Activated gamma-delta T cell (primary cell): Measurements from ENCODE around the gene IRAK2.

Experiments used
- DNase-seq: peaks from one replicate; lab custom pipeline; 2025; lab: John Stamatoyannopoulos, UW

Gene IRAK2

DNA sequence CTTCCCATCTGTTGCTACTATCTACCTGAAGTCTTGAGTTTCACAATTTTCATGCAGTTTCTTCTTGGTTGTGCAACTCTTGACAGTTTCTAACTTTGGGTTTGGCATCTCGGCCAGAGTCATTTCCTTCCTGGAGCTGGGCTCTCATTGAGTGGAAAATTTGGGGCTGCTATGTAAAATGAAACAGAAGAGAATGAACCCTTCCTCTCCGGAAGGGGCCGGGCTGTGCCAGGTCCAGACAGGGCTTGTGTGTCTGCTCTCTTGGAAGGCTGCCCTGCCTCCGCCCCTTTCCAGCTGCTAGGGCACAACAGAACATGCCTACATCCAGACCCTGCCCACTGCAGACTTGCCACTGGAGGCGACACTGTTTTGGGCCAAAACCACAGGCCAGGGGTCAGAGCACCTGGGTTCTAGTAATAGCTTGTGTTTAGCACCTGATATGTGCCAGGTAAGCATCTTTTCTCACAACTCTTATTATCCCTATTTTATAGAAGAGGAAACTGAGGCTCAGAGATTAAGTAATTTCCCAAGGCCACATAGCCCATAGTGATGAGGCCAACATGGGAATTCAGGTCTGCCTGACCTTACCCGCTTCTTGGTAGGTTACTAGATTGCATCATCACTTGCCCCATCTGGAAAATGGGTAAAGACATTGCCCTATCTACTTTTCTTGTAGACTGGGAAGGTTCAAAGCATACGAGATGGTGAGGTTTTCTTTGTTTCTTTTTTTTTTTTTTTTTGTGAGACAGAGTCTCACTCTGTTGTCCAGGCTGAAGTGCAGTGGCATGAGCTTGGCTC, 25.0 kb downstream of the IRAK2 start:
- peak; percentile 31 for DNase-seq

DNA sequence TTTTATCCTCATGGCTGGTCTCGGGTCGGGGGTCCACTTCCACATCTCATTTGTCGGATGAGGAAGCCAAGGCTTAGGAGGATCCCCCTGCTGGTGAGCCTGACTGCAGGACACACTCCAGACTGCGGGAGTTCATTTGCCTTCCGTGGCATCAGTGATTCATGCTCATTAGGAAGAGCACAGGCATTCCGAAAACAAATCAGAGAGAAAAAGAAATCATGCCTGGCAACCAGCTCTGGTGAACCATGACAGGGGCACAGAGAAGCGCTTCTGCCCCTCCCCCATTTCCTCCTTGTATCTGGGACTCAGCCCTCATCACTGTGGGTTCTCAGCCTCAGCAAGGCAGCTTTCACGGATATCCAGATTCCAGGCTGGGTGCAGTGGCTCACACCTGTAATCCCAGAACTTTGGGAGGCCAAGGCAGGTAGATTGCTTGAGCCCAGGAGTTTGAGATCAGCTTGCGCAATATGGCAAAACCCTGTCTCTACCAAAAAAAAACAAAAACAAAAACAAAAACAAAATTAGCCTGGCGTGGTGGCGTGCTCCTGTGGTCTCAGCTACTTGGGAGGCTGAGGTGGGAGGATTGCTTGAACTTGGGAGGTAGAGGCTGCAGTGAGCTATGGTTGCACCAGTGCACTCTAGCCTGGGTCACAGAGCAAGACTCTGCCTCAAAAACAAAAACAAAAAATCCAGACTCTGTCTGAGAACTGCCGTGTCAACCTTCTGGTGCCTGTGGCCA, 28.4 kb downstream of the IRAK2 start:
- DNase-seq: no peak

DNA sequence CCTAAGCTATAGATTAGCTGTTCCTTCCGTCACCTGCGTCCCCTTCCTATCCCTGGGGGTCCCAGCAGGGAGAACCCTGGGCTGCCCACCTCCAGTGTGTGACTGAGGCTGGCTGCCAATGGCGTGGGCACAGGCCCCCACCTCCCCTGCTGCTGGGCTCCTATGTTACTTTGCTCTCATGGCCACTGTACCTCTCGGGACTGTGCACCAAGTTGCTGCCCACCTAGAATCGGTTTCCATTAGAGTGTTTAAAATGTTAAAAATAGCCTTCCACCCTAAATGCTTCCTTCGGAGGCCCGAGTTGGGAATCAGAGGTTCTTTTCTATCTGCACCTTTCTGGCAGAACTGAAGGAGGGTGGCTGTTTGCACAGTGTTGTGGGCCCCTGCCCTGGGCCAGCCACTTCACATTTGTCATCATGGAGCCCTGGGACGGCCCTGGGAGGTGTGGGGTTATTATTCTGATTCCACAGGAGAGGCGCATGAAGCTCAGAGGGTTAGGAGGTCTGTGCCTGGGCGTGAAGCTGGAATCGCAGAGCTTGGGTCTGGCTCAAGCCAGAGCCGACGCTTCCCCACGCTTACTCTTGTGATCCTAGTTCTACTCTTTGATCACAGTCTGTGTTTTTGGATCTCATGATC, 29.1 kb downstream of the IRAK2 start:
- DNase-seq: no peak

DNA sequence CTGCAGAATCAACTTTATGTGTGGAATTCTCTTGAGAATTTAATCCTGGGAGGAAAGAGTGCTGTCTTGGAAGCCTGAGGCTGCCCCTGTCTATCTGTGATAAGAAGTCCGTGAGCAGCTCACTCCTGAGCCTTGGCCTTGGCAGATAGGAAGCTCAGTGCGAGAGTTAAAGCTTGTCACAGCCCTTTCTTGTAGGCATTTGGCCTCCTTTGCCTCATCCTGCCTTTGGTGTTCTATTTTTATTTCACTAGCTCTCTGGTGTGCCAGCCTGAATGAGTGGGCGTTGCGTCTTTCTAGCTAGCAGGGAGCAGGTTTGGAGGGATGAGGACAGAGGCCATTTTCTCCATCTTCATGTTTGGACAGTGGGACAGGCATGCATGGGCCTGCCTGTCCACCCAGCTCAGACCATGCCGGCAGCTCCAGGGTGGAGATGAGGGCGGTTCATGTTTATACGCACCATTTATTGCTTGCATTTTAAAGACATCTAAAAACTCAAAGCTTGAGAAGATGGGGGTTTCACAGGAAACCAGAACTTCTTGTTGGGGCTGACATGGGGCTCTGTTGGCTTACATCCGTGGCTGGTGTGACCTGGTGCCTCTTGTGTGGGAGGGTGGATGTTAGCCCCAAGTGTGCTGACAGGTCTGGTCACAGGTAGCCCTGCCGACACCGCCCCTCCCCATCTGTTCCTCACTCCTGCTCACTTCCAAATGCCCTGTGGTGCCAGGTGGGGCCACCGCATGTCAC, 29.8 kb downstream of the IRAK2 start:
- peak; percentile 19 for DNase-seq

DNA sequence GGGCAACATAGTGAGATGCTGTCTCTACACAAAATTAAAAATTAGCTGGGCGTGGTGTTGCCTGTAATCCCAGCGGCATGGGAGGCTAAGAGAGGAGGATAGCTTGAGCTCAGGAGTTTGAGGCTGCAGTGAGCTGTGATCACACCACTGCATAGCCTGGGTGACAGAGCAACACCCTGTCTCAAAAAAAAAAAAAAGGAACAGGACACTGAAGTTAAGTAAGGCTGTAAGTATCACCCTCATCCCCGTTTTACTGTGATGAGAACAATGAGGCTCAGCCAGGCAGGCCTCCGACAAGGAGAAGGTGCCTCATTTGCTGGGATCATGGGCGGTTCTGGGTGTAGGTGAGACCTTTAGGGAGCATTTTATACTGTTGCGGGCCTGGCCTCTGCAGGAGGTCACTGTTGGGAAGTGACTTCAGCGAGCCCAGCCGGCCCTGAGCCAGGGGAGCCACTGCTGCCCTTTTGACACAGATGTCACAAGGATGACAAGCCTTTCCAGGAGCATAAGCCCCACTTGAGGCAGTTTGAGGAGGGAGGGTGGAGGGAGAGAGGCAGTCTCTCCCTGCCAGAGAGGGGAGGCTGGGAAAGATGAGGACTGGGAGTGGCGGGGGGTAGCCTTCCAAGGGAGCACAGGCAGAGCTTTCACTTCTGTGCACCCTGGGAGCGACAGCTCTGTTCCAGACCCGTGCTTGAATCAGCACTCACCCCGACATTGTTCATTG, 30.8 kb downstream of the IRAK2 start:
- no peak for DNase-seq

DNA sequence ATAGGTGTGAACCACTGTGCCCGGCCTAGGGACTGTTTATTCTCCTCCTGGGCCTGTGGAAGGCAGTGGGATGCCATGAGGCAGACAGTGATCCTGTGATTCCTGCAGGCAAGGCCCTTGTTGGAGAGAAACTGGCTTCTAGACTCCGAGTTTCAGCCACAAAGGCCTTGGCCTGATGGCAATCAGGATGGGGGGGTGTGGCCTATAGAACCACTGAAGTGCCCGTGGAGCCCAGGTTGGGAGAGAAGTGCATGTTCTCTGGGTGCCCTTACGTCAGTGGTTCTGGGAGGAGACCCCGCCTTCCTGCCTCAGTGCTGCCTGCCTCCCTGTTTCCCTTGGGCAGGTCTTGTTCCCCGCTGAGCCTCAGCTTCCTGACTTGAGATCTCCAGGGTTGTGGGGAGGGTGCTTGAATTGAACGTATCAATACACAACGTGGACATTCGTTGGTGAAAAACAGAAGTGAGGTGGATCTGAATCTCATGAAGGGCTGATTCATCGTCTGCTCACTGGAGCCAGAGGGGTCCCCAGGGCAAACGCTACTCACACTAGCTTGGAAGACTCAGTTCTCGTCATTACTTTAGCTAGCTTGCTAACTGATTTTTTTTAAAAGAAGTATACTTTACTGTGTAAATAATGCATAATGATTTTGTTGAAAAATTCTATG, 31.8 kb downstream of the IRAK2 start:
- DNase-seq: no peak

DNA sequence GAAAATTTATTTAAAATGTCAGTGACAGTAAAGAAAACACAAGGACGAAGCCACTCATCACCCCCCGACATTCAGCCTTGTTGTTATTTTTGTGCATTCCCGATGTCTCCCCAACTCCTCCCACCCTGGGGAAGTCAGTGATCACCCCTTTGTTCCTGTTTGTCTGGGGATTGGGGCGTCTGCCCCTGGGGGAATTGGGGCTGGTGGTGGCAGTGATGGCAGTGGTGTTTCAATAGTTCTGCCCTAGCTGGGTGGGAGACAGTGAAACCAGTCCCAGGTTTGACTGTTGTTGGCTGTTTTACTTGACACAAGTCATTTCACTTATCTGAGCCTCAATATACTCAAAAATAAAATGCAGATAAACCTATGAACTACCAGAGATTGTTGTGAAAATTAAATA, 33.5 kb downstream of the IRAK2 start:
- DNase-seq: no peak

DNA sequence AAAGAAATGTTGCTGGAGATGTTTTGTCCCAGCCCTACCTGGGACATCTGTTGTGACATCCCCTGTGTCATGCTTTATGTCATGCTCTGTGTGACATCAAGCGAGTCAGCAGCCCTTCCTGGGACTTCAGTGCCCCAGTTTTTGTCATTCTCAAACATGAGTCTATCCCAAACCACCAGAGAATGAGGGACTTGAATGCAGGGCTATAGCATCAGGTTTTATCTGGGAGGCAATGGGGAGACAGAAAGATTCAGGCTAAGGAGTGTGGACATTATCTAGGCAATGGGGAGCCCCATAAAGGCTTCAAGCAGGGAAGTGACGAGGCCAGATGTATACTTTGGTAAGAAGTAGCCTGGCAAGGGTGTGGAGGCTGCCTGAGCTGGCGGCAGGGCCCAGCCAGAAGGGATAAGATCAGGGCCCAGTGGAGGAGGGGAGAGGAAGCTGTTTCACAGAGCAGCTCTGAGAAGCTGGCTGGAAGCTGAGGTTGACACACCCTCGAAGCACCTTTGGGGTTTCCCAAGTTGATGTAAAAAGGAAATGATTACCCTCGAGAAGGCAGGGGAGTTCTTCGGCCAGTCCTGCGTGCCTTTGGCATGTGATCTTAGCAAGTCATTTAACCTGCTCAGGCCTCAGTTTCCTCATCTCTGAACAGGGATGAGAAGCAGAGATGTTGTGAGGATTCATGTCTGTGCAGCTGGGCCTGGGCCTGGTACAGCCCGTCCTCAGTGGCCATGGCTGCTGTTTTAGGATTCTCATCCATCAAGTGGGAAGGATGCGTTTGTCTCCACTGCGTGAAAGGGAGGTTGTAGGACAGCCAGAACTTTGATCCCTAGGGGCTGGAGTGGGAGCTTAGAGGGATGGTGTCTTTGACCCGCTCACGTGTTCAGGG, 34.3 kb downstream of the IRAK2 start:
- DNase-seq: peak; percentile 19

DNA sequence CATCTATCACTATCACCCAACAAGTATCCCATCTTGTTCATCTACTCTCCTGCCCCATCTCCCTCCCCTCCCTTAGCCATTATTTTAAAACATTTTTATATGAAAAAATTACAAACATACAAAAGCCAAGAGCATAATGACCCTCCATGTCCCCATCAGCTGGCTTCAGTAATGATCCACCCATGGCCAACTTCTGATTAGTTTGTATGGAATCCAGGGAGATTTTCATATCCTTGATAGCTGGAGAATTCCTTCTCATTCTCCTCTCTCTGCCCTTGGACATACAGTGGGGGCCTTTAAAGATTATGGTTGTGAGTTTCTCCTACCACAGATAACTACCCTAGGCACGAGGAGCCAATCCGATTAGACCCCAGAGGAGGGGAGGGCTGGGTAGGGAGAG, 40.2 kb downstream of the IRAK2 start:
- no peak for DNase-seq

DNA sequence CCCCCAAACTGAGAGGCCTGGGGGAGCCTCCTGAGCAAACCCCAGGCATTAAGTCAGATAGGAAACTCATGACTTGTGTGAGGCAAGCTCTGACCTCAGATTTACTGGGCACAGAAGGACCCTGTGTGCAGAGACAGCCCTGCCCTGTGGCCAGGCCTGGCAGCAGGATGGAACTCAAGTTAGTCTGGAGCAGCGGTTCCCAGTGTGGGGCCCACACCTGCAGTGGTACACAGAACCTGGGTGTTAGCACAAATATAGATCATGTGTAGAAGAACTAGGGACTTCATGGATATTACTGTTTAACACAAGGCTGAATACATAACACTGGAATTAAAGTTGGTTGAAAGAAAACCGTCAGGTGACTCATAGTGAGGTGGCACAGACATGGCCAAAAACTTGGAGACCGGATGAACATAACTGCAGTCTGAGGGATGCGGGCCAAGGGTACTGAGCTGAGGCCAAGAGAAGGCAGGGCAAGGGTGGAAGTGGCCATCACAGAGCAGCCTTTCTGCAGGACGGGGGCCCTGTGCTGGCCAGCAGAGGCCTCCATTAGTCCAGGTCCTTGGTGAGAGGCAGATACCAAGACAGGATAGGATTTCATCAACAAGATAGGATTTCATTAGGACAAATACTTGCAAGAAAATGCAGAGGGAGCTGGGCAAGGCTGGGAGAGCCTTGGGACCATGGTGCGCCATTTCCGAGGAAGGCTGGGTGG, 40.9 kb downstream of the IRAK2 start:
- DNase-seq: no peak

DNA sequence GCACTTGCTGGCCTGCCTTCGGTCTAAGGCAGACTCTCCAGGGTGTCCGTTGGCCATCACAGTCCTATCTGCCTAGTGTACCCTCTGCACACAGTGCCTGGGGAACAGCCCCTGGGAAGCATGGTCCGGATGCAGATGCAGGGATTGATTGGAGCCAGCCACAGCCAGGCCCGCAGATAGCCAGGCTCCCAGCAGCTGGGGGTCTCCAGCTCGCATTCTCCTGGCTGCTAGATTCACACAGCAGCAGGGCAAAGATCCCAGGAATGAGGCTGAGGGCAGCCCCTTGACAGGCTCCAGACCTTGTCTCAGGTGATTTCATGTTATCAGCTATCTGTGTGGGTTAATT, 41.4 kb downstream of the IRAK2 start:
- no peak for DNase-seq

DNA sequence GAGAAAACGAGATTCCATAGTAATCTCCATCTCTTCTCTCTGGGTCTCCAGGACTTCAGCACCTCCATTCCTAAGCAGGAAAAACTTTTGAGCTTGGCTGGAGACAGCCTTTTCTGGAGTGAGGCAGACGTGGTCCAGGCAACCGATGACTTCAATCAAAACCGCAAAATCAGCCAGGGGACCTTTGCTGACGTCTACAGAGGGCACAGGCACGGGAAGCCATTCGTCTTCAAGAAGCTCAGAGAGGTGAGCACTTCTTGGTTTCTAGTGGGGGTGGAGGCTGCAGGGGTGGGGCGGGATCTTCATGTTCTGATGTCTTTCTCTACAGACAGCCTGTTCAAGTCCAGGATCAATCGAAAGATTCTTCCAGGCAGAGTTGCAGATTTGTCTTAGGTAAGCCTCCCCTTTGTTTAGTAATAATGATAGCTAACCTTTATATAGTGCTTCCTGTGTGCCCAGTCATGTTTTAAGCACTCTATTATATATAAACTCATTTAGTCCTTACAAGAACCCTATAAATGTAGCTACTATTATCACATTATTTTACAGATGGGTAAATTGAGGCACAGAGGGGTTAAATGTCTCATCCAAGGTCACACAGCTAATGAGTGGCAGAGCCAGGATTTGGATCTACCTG, 48.6 kb downstream of the IRAK2 start:
- DNase-seq: no peak

DNA sequence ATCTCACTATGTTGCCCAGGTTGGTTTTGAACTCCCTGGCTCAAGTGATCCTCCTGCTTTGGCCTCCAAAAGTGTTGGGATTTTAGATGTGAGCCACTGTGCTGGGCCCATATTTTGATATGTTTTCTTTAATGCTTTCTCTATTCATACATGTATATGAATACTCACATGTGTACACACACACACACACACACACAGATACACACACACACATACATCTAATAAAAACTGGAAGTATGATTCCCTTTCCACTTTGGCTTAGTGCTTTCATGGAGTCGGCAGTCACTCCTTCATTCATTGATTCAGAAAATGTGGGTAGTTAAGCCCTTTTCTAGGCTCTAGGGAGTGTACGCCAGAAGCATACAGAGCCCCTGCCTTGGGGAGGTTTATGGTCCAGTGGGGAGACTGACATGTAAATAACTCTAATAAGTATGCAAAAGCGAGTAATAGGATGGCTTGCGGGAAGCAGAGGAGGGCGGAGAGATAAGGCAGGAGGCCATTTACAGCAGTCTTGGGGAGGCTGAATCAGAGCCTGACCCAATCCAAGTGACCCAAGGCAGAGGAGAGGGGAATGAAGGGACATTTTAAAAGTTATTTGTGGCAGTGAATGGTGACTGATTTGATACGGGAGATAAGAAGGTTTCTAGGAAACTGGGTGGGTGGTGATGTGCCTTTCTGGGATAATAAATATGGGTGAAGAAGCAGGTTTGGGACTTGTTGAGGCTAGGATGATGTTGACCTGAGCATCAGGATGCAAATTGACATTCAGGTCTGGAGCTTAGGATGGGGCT, 51.1 kb downstream of the IRAK2 start:
- DNase-seq: no peak

DNA sequence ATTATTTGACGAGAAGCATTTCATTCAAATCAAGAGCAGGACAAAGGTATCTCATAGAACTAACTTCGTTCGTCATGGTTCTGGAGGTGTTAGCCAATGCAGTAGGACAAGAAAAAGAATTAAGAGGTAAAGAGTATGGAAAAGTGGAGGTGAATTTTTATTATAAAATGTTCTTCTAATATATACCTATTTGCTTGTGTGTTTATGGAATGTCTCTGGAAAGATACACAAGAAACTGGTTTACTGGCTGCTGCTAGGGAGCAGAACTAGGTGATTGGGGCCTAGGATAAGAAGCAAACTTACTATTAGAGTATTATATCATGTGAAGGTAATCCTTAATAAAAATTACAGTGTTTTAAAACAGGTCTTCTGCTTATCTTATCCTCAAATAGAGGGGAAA, 52.6 kb downstream of the IRAK2 start:
- DNase-seq: no peak

DNA sequence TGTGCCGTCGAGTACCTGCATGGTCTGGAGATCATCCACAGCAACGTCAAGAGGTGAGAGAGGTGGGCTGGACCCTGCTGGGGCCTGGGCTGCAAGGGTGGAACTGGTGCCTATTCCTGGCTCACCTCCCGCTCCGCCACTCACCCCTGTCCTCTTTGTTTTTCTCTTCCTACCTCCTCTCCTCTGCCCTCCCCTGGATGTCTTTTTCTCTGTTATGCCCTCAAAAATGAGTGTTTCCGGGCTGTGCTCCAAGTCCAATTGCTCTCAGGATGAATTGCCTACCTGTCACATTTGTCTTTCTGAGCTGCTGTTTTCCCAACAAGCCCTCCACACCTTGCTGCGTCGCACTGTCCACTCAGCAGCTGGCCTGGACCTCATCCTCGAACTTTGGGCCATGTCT, 55.0 kb downstream of the IRAK2 start:
- no peak for DNase-seq

DNA sequence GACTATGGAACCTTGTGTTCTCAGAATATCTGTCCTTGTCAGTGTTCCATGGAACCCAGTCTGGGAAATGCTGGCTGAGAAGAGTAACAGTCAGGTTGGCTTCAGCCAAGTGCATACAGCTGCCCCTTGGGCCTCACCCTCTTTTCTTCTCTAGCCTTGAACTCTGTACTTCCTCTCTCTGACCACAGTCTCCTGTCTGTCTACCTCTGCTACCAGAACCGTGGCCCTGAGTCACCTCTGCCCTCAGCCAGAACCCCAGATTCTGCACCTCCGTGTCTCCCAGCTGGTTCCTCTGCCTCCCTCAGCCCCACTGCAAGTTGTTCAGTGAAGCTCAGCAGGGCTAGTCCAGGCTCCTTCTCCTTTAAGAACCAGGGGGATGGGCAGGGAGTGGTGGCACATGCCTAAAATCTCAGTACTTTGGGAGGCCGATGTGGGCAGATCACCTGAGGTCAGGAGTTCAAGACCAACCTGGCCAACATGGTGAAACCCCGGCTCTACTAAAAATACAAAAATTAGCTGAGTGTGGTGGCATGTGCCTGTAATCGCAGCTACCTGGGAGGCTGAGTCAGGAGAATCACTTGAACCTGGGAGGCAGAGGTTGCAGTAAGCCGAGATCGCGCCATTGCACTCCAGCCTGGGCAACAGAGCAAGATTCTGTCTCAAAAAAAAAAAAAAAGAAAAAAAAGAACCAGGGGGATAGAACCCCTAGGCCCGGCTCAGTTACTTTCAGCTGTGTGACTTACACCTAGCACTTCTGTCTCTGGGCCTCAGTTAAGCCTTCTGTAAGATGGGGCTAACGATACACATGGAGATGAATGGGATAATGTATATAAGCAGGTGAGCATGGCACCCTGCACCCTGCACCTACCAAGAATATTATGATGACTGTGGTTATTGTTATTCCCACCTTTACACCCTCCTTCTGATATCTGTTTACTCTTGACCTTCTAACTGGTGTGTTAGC, 59.2 kb downstream of the IRAK2 start:
- no peak for DNase-seq
